HG02642 (cell line): Measurements from ENCODE around the gene PAX9.
A peak's percentile ranks its signal among the peaks of the same experiment; 100 is the strongest.

ENCODE experiments used
- ATAC-seq: cut with Tn5 transposase; IDR thresholded peaks from one replicate; pipeline ENCODE4 v1.9.1; 2021; ENCODE audit warnings: mild to moderate bottlenecking; ENCODE audit not compliant: unreplicated experiment, poor library complexity

PAX9 gene

GRCh38 chr14:36661506-36662257 lies at the start of gene PAX9:
TSS of gene PAX9 (plus strand) at chr14:36661860. CDS start at chr14:36662090, 230 bp downstream.
- peak; percentile 72 for ATAC-seq

- ATAC-seq, result no peak
These were observed 43.8 kb upstream of the PAX9 start for GRCh38 chr14:36617824-36618223.

GRCh38 chr14:36618641-36619040 lies 43.0 kb upstream of the PAX9 start:
- no peak for ATAC-seq

GRCh38 chr14:36619131-36619530 lies 42.5 kb upstream of the PAX9 start:
- ATAC-seq, result no peak

GRCh38 chr14:36619853-36620252 lies 41.8 kb upstream of the PAX9 start:
- ATAC-seq, result no peak

- ATAC-seq, result no peak
These were observed 36.6 kb upstream of the PAX9 start for GRCh38 chr14:36625014-36625413.

GRCh38 chr14:36625436-36625835 lies 36.2 kb upstream of the PAX9 start:
- no peak for ATAC-seq

- no peak for ATAC-seq
These were observed 35.5 kb upstream of the PAX9 start for GRCh38 chr14:36626151-36626550.

GRCh38 chr14:36627981-36628380 lies 33.7 kb upstream of the PAX9 start:
- no peak for ATAC-seq

GRCh38 chr14:36633580-36633979 lies 28.1 kb upstream of the PAX9 start:
- no peak for ATAC-seq

- ATAC-seq, result no peak
These were observed 14.8 kb upstream of the PAX9 start for GRCh38 chr14:36646664-36647416.

GRCh38 chr14:36647417-36647823 lies 14.2 kb upstream of the PAX9 start:
- no peak for ATAC-seq

- no peak for ATAC-seq
These were observed 13.6 kb upstream of the PAX9 start for GRCh38 chr14:36647824-36648753.

- ATAC-seq, result no peak
These were observed 11.6 kb upstream of the PAX9 start for GRCh38 chr14:36649872-36650650.

- ATAC-seq, result no peak
These were observed 9.0 kb upstream of the PAX9 start for GRCh38 chr14:36652542-36653201.

GRCh38 chr14:36653413-36653812 lies 8.2 kb upstream of the PAX9 start:
- ATAC-seq, result no peak

- ATAC-seq, result no peak
These were observed 7.5 kb upstream of the PAX9 start for GRCh38 chr14:36653962-36654793.

- no peak for ATAC-seq
These were observed 6.8 kb upstream of the PAX9 start for GRCh38 chr14:36654794-36655381.
